ENCODE results near the gene KDM4C.

GRCh38 chr9:7196467-7196866 is 438.7 kb downstream of the KDM4C start:
- no peak for TF ChIP-seq CTCF (IDR thresholded peaks at IDR 0.05)
- no peak for TF ChIP-seq POLR2A (IDR thresholded peaks at IDR 0.05)
